Duodenal mucosa (tissue), 2 donors: ENCODE results near the gene STRA6.

Experiments
- H3K27ac ChIP-seq: one replicate; pipeline ENCODE4 v1.7.0; 2013; ENCODE audit warnings: low read depth, low read length
- H3K27me3 ChIP-seq, 2 donors: one replicate each; pipeline ENCODE4 v1.7.0; 2013; ENCODE audit warnings: low read length in 2 of 2, control low read depth in 1 of 2; ENCODE audit not compliant: insufficient read depth in 2 of 2, control insufficient read depth in 1 of 2
- H3K36me3 ChIP-seq, 2 donors: one replicate each; pipeline ENCODE4 v1.7.0; 2013; ENCODE audit warnings: low read length in 2 of 2, control low read depth in 1 of 2; ENCODE audit not compliant: insufficient read depth in 2 of 2, control insufficient read depth in 1 of 2
- H3K4me1 ChIP-seq, 2 donors: one replicate each; pipeline ENCODE4 v1.7.0; 2013; ENCODE audit warnings: low read length in 2 of 2, control low read depth in 1 of 2; ENCODE audit not compliant: insufficient read depth in 2 of 2, control insufficient read depth in 1 of 2
- H3K4me3 ChIP-seq, 2 donors: one replicate each; pipeline ENCODE4 v1.7.0; 2013; ENCODE audit warnings: low read length in 2 of 2, low read depth in 1 of 2
- H3K9ac ChIP-seq, 2 donors: one replicate each; pipeline ENCODE4 v1.7.0; 2013; ENCODE audit warnings: low read length in 2 of 2, low read depth in 1 of 2
- H3K9me3 ChIP-seq, 2 donors: one replicate each; pipeline ENCODE4 v1.7.0; 2013; ENCODE audit warnings: low read length in 2 of 2, control low read depth in 1 of 2; ENCODE audit not compliant: control insufficient read depth in 1 of 2

The STRA6 gene

DNA sequence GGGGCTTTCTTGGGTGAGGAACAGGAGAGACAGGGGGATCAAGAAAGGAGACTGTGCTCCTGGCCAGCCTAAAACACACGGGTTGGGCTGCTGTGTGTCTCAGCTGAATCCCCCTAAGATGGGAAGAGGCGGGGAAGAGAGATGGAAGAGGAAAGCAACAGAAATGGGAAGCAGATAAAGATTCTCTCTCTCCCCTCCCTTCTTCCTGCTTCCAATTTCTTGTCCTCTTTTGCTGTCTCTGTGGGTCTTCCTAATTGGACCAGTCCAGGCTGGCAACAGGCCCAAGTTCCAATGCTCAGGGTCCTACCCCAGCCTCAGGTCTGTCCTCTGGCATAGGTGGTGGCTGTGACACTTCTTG lies 65.1 kb downstream of the STRA6 start:
- H3K27me3 ChIP-seq, result peaks cover 43 to 63% of the 10 kb centered on the region in 2 donors
- H3K9ac ChIP-seq, result no peak overlapping the region
- peaks cover 0 to 4% of the 10 kb centered on the region in 2 donors for H3K9me3 ChIP-seq
- H3K36me3 ChIP-seq, result no peaks in the 10 kb centered on the region
- H3K4me1 ChIP-seq, result peaks cover 4 to 8% of the 10 kb centered on the region in 2 donors
- H3K27ac ChIP-seq, result no peak overlapping the region
- H3K4me3 ChIP-seq, result no peak overlapping the region

GRCh38 chr15:74136814-74137536 lies 65.6 kb downstream of the STRA6 start:
- no peak overlapping the region for H3K27ac ChIP-seq
- peaks cover 0 to 4% of the 10 kb centered on the region in 2 donors for H3K9me3 ChIP-seq
- H3K4me1 ChIP-seq, result peaks cover 4 to 8% of the 10 kb centered on the region in 2 donors
- H3K36me3 ChIP-seq, result no peaks in the 10 kb centered on the region
- peaks cover 49 to 68% of the 10 kb centered on the region in 2 donors for H3K27me3 ChIP-seq
- H3K4me3 ChIP-seq, result peak overlapping the region in 1 of 2 donors; percentile 40
- no peak overlapping the region for H3K9ac ChIP-seq

DNA sequence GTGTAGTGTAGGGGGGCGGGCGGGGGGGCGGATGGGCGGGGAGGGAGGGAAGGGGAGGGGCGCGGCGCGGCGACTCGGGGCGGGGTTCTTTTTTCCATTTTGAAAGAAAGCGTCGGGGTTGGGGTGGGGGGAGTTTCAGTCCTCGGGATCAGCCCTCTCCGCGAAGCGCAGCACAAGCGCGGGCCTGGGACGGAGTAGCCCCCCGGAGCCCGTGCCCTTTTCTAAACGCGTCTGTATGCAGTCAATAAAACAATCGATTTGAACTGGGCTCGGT lies 66.1 kb downstream of the STRA6 start:
- Histone ChIP-seq H3K9me3 (peaks cover 0 to 4% of the 10 kb centered on the region in 2 donors), H3K27ac (no peak overlapping the region), H3K27me3 (peaks cover 53 to 69% of the 10 kb centered on the region in 2 donors), H3K4me1 (peaks cover 4 to 8% of the 10 kb centered on the region in 2 donors), H3K4me3 (peak overlapping the region in 1 of 2 donors; percentile 40), H3K36me3 (no peaks in the 10 kb centered on the region), H3K9ac (no peak overlapping the region)

- Histone ChIP-seq H3K4me1 (peaks cover 4 to 8% of the 10 kb centered on the region in 2 donors), H3K36me3 (no peaks in the 10 kb centered on the region), H3K4me3 (no peak overlapping the region), H3K9ac (no peak overlapping the region), H3K27me3 (peaks cover 63 to 76% of the 10 kb centered on the region in 2 donors), H3K27ac (no peak overlapping the region), H3K9me3 (peaks cover 0 to 4% of the 10 kb centered on the region in 2 donors)
Measured at GRCh38 chr15:74135041-74135565, 67.5 kb downstream of the STRA6 start.

- H3K9ac ChIP-seq, result no peak overlapping the region
- H3K27me3 ChIP-seq, result peaks cover 67 to 77% of the 10 kb centered on the region in 2 donors
- H3K9me3 ChIP-seq, result peaks cover 0 to 4% of the 10 kb centered on the region in 2 donors
- H3K27ac ChIP-seq, result no peak overlapping the region
- peaks cover 4 to 8% of the 10 kb centered on the region in 2 donors for H3K4me1 ChIP-seq
- no peaks in the 10 kb centered on the region for H3K36me3 ChIP-seq
- H3K4me3 ChIP-seq, result no peak overlapping the region
Measured at GRCh38 chr15:74134387-74135027, 68.1 kb downstream of the STRA6 start.

- Histone ChIP-seq H3K4me1 (peaks cover 4 to 8% of the 10 kb centered on the region in 2 donors), H3K36me3 (no peaks in the 10 kb centered on the region), H3K4me3 (no peak overlapping the region), H3K9ac (no peak overlapping the region), H3K27me3 (peaks cover 73 to 82% of the 10 kb centered on the region in 2 donors), H3K9me3 (peaks cover 0 to 4% of the 10 kb centered on the region in 2 donors), H3K27ac (no peak overlapping the region)
Measured at GRCh38 chr15:74133694-74134386, 68.7 kb downstream of the STRA6 start.

DNA sequence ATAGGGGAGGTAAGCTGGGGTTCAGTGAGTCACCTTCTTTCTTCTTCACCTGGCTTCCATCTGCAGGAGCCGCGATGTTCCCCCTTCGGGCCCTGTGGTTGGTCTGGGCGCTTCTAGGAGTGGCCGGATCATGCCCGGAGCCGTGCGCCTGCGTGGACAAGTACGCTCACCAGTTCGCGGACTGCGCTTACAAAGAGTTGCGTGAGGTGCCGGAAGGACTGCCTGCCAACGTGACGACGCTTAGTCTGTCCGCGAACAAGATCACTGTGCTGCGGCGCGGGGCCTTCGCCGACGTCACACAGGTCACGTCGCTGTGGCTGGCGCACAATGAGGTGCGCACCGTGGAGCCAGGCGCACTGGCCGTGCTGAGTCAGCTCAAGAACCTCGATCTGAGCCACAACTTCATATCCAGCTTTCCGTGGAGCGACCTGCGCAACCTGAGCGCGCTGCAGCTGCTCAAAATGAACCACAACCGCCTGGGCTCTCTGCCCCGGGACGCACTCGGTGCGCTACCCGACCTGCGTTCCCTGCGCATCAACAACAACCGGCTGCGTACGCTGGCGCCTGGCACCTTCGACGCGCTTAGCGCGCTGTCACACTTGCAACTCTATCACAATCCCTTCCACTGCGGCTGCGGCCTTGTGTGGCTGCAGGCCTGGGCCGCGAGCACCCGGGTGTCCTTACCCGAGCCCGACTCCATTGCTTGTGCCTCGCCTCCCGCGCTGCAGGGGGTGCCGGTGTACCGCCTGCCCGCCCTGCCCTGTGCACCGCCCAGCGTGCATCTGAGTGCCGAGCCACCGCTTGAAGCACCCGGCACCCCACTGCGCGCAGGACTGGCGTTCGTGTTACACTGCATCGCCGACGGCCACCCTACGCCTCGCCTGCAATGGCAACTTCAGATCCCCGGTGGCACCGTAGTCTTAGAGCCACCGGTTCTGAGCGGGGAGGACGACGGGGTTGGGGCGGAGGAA lies 69.6 kb downstream of the STRA6 start:
- H3K36me3 ChIP-seq, result no peaks in the 10 kb centered on the region
- peaks cover 4 to 8% of the 10 kb centered on the region in 2 donors for H3K4me1 ChIP-seq
- peaks cover 82 to 89% of the 10 kb centered on the region in 2 donors for H3K27me3 ChIP-seq
- no peak overlapping the region for H3K9ac ChIP-seq
- no peak overlapping the region for H3K4me3 ChIP-seq
- no peak overlapping the region for H3K27ac ChIP-seq
- H3K9me3 ChIP-seq, result peaks cover 0 to 4% of the 10 kb centered on the region in 2 donors

DNA sequence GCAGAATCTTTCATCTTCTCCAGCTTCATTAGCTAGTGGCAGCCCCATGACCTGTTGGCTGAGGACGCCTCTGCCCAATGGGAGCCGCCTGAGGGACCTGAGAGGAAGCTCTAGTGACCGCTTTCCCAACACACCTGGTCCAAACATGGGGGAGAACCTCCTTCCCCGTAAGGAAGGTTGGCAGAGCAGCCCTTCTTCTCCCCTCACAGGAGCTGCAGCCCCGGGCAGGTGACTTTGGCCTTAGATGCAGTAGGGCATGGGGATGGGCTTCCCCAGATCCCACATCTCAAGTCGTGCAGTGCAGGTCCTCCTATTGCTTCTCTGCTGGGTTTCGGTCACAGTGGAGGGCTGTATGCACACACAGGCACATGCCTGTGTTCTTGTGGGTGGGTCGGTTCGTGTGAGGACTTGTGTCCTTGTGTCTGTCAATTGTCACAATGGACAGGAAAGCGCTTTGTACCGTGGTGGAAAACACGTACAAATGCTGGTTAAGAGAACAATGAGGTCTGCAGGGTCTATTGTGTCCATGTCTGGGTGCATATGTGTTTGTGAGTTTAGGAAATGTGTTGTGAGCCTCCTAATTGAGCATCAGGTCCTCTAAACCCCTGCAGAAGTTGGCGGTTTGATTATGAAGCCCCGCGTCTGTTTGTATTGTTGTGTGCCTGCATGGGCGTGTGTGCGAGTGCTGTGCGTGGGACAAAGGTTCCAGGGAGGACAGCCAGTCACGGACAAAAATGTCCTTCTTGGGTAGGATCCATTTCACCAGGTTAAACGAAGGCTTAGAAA lies 70.8 kb downstream of the STRA6 start:
- Histone ChIP-seq H3K4me1 (peaks cover 4 to 8% of the 10 kb centered on the region in 2 donors), H3K36me3 (no peaks in the 10 kb centered on the region), H3K27ac (no peak overlapping the region), H3K27me3 (peaks cover 73 to 87% of the 10 kb centered on the region in 2 donors), H3K9me3 (peaks cover 0 to 4% of the 10 kb centered on the region in 2 donors), H3K9ac (no peak overlapping the region), H3K4me3 (no peak overlapping the region)
